PC-9 (cell line): ENCODE results near the gene CCT3.

Experiments used
- CTCF ChIP-seq: fragments of 200-600 bp; sonication (generic); conservative IDR thresholded peaks from 2 replicates; pipeline ENCODE4 v1.6.1; 2017; ENCODE audit warnings: mixed run types, antibody characterized with exemption, mild to moderate bottlenecking, moderate library complexity
- EZH2 ChIP-seq: fragments of 200-600 bp; sonication (generic); IDR thresholded peaks from 2 replicates; pipeline ENCODE4 v1.8.0; 2017; ENCODE audit warnings: antibody characterized with exemption, low read depth

DNA sequence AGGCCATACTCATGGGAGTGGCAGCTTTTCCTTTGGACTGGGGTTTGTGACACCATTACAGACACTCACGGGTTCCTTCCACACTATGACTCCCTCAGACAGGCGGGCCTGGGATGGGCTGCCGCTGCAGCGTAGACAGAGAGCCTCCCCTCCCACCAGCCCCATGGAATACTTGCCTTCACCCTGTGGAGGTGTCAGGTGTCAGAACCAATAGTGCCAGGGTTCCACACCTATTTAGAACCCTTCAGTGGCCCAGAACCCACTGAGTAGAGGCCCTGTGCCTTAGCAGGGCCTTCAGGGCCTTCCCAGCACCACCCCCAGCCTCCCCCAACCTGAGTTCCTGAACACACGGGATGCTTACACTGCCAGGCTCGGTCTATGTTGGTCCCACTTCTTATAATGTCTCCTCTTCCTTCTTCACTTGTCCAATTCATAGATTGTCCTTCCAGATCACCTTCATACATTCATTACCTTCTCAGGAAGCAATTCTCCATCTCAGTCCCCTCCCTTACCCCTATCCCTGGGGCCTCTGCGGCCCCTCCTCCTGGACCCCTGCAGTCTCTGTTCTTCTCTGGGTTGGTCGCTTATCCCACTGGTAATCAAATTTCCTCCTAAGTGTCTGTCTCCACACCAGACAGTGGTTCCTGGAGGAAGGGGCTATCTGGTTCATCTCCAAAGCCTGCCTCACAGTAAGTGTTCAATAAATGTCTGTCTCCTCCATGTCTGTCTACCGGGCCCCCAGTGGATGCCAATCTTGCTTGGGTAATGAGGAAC lies 29.5 kb upstream of the CCT3 start:
- no peak for TF ChIP-seq CTCF
- no peak for TF ChIP-seq EZH2
